IMR-90 (cell line): ENCODE data around the gene DENND1A. TPM values are rescaled to one million over a fixed set of nuclear protein-coding genes. Genes with fewer than 3 reads are reported as not detected.

ENCODE experiments used
- ATAC-seq: fragments of 200-7000 bp; cut with Tn5 transposase; 2 replicates; pipeline ENCODE4 v1.9.1; 2020; ENCODE audit warnings: low read depth, mild to moderate bottlenecking, moderate library complexity
- BruUV-seq: library from RNA; stranded (reverse); fragments of 400-500 nt; replicated peaks from 2 replicates; lab custom pipeline; 2021; lab: Mats Ljungman, UMichigan
- CTCF ChIA-PET: fragments of 300-600 bp; formaldehyde crosslinking; extraction: SDS; loops from one replicate; lab custom pipeline; 2021; ENCODE audit warnings: antibody characterized with exemption; lab: Yijun Ruan, JAX
- POLR2A ChIA-PET: fragments of 300-600 bp; sonication (Branson Sonifier 250); formaldehyde crosslinking; loops from one replicate; lab custom pipeline; 2022; ENCODE audit warnings: antibody characterized with exemption; ENCODE audit not compliant: unreplicated experiment; lab: Charles Lee
- DNase-seq: peaks from one replicate; pipeline ENCODE4 v3.0.0; 2013
- H2AFZ ChIP-seq: replicated peaks from 2 replicates; pipeline ENCODE3; 2013; ENCODE audit warnings: low read length, mild to moderate bottlenecking; ENCODE audit not compliant: poor library complexity
- H2AK5ac ChIP-seq: 2 replicates; pipeline ENCODE4 v1.6.1; 2013; ENCODE audit warnings: low read depth, low read length, inconsistent platforms
- H2AK9ac ChIP-seq: replicated peaks from 2 replicates; pipeline ENCODE3; 2013; ENCODE audit warnings: mild to moderate bottlenecking, low read depth, low read length, moderate library complexity; ENCODE audit not compliant: poor library complexity
- H2BK120ac ChIP-seq: 2 replicates; pipeline ENCODE4 v1.6.1; 2013; ENCODE audit warnings: low read depth, low read length, inconsistent platforms
- H2BK15ac ChIP-seq: 3 replicates; pipeline ENCODE4 v1.6.1; 2013; ENCODE audit warnings: low read depth, low read length, inconsistent platforms
- H2BK20ac ChIP-seq: 2 replicates; pipeline ENCODE4 v1.6.1; 2013; ENCODE audit warnings: low read depth, mild to moderate bottlenecking, inconsistent platforms, low read length, moderate library complexity
- H2BK5ac ChIP-seq: 2 replicates; pipeline ENCODE4 v1.6.1; 2013; ENCODE audit warnings: mild to moderate bottlenecking, low read depth, low read length, inconsistent platforms; ENCODE audit not compliant: poor library complexity, severe bottlenecking
- H3K14ac ChIP-seq: replicated peaks from 2 replicates; pipeline ENCODE4 v1.6.1; 2013; ENCODE audit warnings: low read depth, low read length, inconsistent platforms
- H3K18ac ChIP-seq: 2 replicates; pipeline ENCODE4 v1.6.1; 2013; ENCODE audit warnings: low read depth, low read length, control low read depth
- H3K23ac ChIP-seq: 2 replicates; pipeline ENCODE4 v1.6.1; 2013; ENCODE audit warnings: low read depth, low read length, inconsistent platforms
- H3K27ac ChIP-seq: 2 replicates; pipeline ENCODE4 v1.5.1; 2013; ENCODE audit warnings: mild to moderate bottlenecking, control low read depth, low read length; ENCODE audit not compliant: insufficient read depth
- H3K27me3 ChIP-seq: 2 replicates; pipeline ENCODE4 v1.6.1; 2013; ENCODE audit warnings: low read length; ENCODE audit not compliant: control insufficient read depth, insufficient read depth
- H3K36me3 ChIP-seq: 2 replicates; pipeline ENCODE4 v1.6.1; 2013; ENCODE audit warnings: low read length, mixed read lengths; ENCODE audit not compliant: control insufficient read depth, insufficient read depth
- H3K4ac ChIP-seq: 2 replicates; pipeline ENCODE4 v1.6.1; 2013; ENCODE audit warnings: low read depth, low read length, inconsistent platforms
- H3K4me1 ChIP-seq: 2 replicates; pipeline ENCODE4 v1.6.1; 2013; ENCODE audit warnings: low read length, mixed read lengths; ENCODE audit not compliant: control insufficient read depth, insufficient read depth
- H3K4me2 ChIP-seq: 2 replicates; pipeline ENCODE4 v1.6.1; 2013; ENCODE audit warnings: low read depth, mild to moderate bottlenecking, control low read depth, low read length, moderate library complexity
- H3K4me3 ChIP-seq: 2 replicates; pipeline ENCODE4 v1.5.1; 2013; ENCODE audit warnings: low read depth, mild to moderate bottlenecking, control low read depth, low read length, moderate library complexity; ENCODE audit not compliant: insufficient read depth
- H3K56ac ChIP-seq: 2 replicates; pipeline ENCODE4 v1.6.1; 2013; ENCODE audit warnings: low read length, inconsistent platforms; ENCODE audit not compliant: insufficient read depth; ENCODE audit errors: extremely low read depth
- H3K79me1 ChIP-seq, 2 experiments: 2 replicates each; pipeline ENCODE4 v1.6.1; 2013; ENCODE audit warnings: low read length in 2 of 2, inconsistent platforms in 1 of 2, low read depth in 1 of 2
- H3K9ac ChIP-seq: 2 replicates; pipeline ENCODE4 v1.6.1; 2013; ENCODE audit warnings: low read depth, low read length, control low read depth
- H3K9me1 ChIP-seq: 2 replicates; pipeline ENCODE4 v1.6.1; 2013; ENCODE audit warnings: low read length, inconsistent platforms; ENCODE audit not compliant: insufficient read depth
- H3K9me3 ChIP-seq: 2 replicates; pipeline ENCODE4 v1.6.1; 2013; ENCODE audit warnings: low read length; ENCODE audit not compliant: control insufficient read depth, insufficient read depth
- H4K20me1 ChIP-seq: 2 replicates; pipeline ENCODE4 v1.6.1; 2013; ENCODE audit warnings: low read length, inconsistent platforms; ENCODE audit not compliant: insufficient read depth
- H4K5ac ChIP-seq: 2 replicates; pipeline ENCODE4 v1.6.1; 2013; ENCODE audit warnings: mild to moderate bottlenecking, low read depth, low read length, control low read depth
- H4K8ac ChIP-seq, 2 experiments: 2 replicates each; pipeline ENCODE4 v1.6.1; 2013; ENCODE audit warnings: low read depth in 2 of 2, low read length in 2 of 2, control low read depth in 1 of 2, inconsistent platforms in 1 of 2
- H4K91ac ChIP-seq: 2 replicates; pipeline ENCODE4 v1.6.1; 2013; ENCODE audit warnings: low read depth, low read length, inconsistent platforms; ENCODE audit not compliant: insufficient read depth
- BHLHE40 ChIP-seq: fragments of 150-350 bp; IDR thresholded peaks from 2 replicates; pipeline ENCODE4 v1.6.1; 2016; ENCODE audit warnings: mild to moderate bottlenecking, low read depth, low read length
- CEBPB ChIP-seq: IDR thresholded peaks from 2 replicates; pipeline ENCODE4 v1.6.1; 2012; ENCODE audit warnings: low read depth, low read length, improper control_type of control experiment
- CHD1 ChIP-seq: IDR thresholded peaks from 2 replicates; pipeline ENCODE4 v1.6.1; 2012; ENCODE audit warnings: low read depth, low read length, improper control_type of control experiment
- CTCF ChIP-seq: conservative IDR thresholded peaks from 2 replicates; pipeline ENCODE4 v1.5.1; 2012; ENCODE audit warnings: mild to moderate bottlenecking, low read depth, low read length, improper control_type of control experiment
- ELK1 ChIP-seq: fragments of 150-350 bp; IDR thresholded peaks from 2 replicates; pipeline ENCODE4 v1.6.1; 2016; ENCODE audit warnings: low read depth, mild to moderate bottlenecking, low read length, moderate library complexity, borderline replicate concordance
- FOS ChIP-seq: fragments of 150-350 bp; IDR thresholded peaks from 2 replicates; pipeline ENCODE4 v1.6.1; 2016; ENCODE audit warnings: low read depth, low read length
- MAFK ChIP-seq: IDR thresholded peaks from 2 replicates; pipeline ENCODE4 v1.6.1; 2012; ENCODE audit warnings: low read depth, low read length, improper control_type of control experiment
- MAZ ChIP-seq: IDR thresholded peaks from 2 replicates; pipeline ENCODE4 v1.6.1; 2012; ENCODE audit warnings: low read depth, mild to moderate bottlenecking, low read length, improper control_type of control experiment, moderate library complexity, borderline replicate concordance
- MXI1 ChIP-seq: IDR thresholded peaks from 2 replicates; pipeline ENCODE4 v1.6.1; 2012; ENCODE audit warnings: low read depth, mild to moderate bottlenecking, low read length, moderate library complexity, borderline replicate concordance
- NFE2L2 ChIP-seq: fragments of 150-350 bp; IDR thresholded peaks from 2 replicates; pipeline ENCODE4 v1.6.1; 2016; ENCODE audit warnings: low read depth, mild to moderate bottlenecking, low read length
- POLR2A ChIP-seq: IDR thresholded peaks from 2 replicates; pipeline ENCODE4 v1.6.1; 2012; ENCODE audit warnings: mild to moderate bottlenecking, low read depth, low read length
- RAD21 ChIP-seq: IDR thresholded peaks from 2 replicates; pipeline ENCODE4 v1.6.1; 2012; ENCODE audit warnings: low read length, improper control_type of control experiment
- RCOR1 ChIP-seq: IDR thresholded peaks from 2 replicates; pipeline ENCODE4 v1.6.1; 2012; ENCODE audit warnings: mild to moderate bottlenecking, low read length, improper control_type of control experiment; ENCODE audit not compliant: insufficient replicate concordance
- RFX5 ChIP-seq: IDR thresholded peaks from 2 replicates; pipeline ENCODE4 v1.8.0; 2012; ENCODE audit warnings: low read depth, mild to moderate bottlenecking, low read length, moderate library complexity
- SMC3 ChIP-seq: fragments of 150-350 bp; IDR thresholded peaks from 2 replicates; pipeline ENCODE4 v1.6.1; 2016; ENCODE audit warnings: low read depth, mild to moderate bottlenecking, antibody characterized with exemption, low read length, moderate library complexity
- USF2 ChIP-seq: fragments of 150-350 bp; IDR thresholded peaks from 2 replicates; pipeline ENCODE4 v1.6.1; 2017; ENCODE audit warnings: mild to moderate bottlenecking, antibody characterized with exemption, low read length, low read depth
- WGBS, 2 experiments: methylation state at CpG; one replicate each; pipeline versions ENCODE4 v1.1.5 to v1.1.7; 2013; ENCODE audit warnings: missing lambda C conversion rate in 2 of 2; ENCODE audit not compliant: insufficient read length in 1 of 2; ENCODE audit errors: extremely low coverage in 2 of 2; 5-methylcytosine and 5-hydroxymethylcytosine counted together
- dilution Hi-C: fragments of 300-500 bp; cut with HindIII; formaldehyde crosslinking; loops from one replicate; pipeline ENCODE4 v1.14.3; 2018; ENCODE audit warnings: low sequenced_read_pairs; ENCODE audit not compliant: unreplicated experiment
- in situ Hi-C: fragments of 300-500 bp; cut with MboI; formaldehyde crosslinking; loops from 3 replicates; pipeline ENCODE4 v1.14.3; 2019; ENCODE audit warnings: low sequenced_read_pairs, inconsistent platforms, mixed read lengths
- intact Hi-C: fragments of 100-400 bp; cut with micrococcal nuclease; formaldehyde crosslinking; loops from 2 replicates; pipeline ENCODE4 v1.10.0; 2022
- polyA plus RNA-seq, 3 experiments: library from polyadenylated mRNA; depleted of rRNA; stranded (reverse); fragments of >200 nt; gene quantifications; 2 replicates each; pipeline ENCODE4 v1.2.3, GENCODE V29; 2012; ENCODE audit warnings: low replicate concordance in 1 of 3
- total RNA-seq: library from RNA; depleted of rRNA; stranded (reverse); fragments of >200 nt; gene quantifications from 2 replicates; pipeline ENCODE4 v1.2.3, GENCODE V29; 2012

Gene DENND1A
- total and polyA plus RNA-seq, 2 of the 4 experiments (the other 2 are of a cell fraction) = 21.4 to 27.6 TPM

DNA sequence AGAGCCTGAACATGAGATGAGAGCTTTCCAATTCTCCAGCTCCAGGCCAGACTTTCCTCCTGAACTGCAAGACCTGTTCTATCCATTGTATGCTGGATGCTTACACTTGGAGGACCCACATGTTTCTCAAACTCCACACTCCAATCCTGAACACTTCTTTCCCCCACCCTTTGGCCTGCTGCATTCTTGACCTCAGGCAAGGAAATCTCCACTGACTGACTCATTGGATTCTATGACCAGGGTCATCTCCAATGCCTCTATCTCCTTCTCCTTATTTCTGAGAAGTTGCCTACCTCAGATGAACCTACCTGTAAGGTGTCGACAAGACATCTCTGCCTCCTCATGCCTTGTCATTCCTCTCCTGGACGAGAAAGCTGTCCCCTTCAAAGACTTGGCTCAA is 420.3 kb downstream of the DENND1A start:
- Histone ChIP-seq H2BK20ac (no peak overlapping the region), H3K4me1 (no peaks in the 10 kb centered on the region; the same call in 1 of the 2 replicates), H3K9me1 (no peaks in the 10 kb centered on the region; the same call in 1 of the 2 replicates), H3K27ac (no peak overlapping the region), H3K56ac (no peak overlapping the region), H4K5ac (no peak overlapping the region), H2BK15ac (no peak overlapping the region), H3K18ac (no peak overlapping the region), H3K4ac (no peak overlapping the region), H3K23ac (no peak overlapping the region), H3K9ac (no peak overlapping the region), H3K27me3 (no peaks in the 10 kb centered on the region), H2BK5ac (no peak overlapping the region), H4K91ac (no peak overlapping the region), H3K79me1 (no peaks in the 10 kb centered on the region), H3K14ac (no peak overlapping the region), H4K20me1 (no peaks in the 10 kb centered on the region), H3K4me3 (no peak overlapping the region), H2AK9ac (no peak overlapping the region), H2AK5ac (no peak overlapping the region), H3K9me3 (no peaks in the 10 kb centered on the region), H2AFZ (no peak overlapping the region), H3K36me3 (no peaks in the 10 kb centered on the region), H2BK120ac (no peak overlapping the region), H3K4me2 (no peak overlapping the region), H4K8ac (no peak overlapping the region)
- no peak for DNase-seq
- intact Hi-C loops = no loop called here
- dilution Hi-C loops = no loop called here
- POLR2A ChIA-PET = interaction anchor here (0.6 kb wide), 1 partner anchor 144 kb away, joined by 6 read pairs; no protein-coding TSS in a partner anchor
- no TSS peak for BruUV-seq
- in situ Hi-C loops = no loop called here
- WGBS, 2 experiments = no CpG with 5 or more reads among the region's 2 CpGs
- CTCF ChIA-PET = no interaction called here
- ATAC-seq = no peak
- TF ChIP-seq NFE2L2 (no peak), CTCF (no peak), MAZ (no peak), USF2 (no peak), SMC3 (no peak), CEBPB (no peak), POLR2A (no peak), BHLHE40 (no peak), RAD21 (no peak), CHD1 (no peak), ELK1 (no peak), MAFK (no peak), RCOR1 (no peak), FOS (no peak), RFX5 (no peak), MXI1 (no peak)
